Measurements from ENCODE around the gene AQP7. TPM values are rescaled to one million over a fixed set of nuclear protein-coding genes. Genes with fewer than 3 reads are reported as not detected.

AQP7 gene
- total RNA-seq, 1 donor from 2014 or later = not detected

Other genes starting within 250 kb of the AQP7 start
- gene B4GALT1, start 235.2 kb downstream of the AQP7 start, total RNA-seq = 15.5 and 19.2 TPM in 2 replicates
- gene SPINK4, start 162.4 kb downstream of the AQP7 start, total RNA-seq = not detected in 2 replicates
- gene BAG1, start 137.9 kb downstream of the AQP7 start, total RNA-seq = 44.9 and 45.1 TPM in 2 replicates
- 84.0 and 98.8 TPM in 2 replicates for gene CHMP5, start 137.5 kb downstream of the AQP7 start, total RNA-seq
- 12.2 and 13.0 TPM in 2 replicates for gene NFX1, start 112.1 kb downstream of the AQP7 start, total RNA-seq
- gene AQP3, start 45.0 kb upstream of the AQP7 start, total RNA-seq = 0.20 and 0.78 TPM in 2 replicates
- gene NOL6, start 71.4 kb upstream of the AQP7 start, total RNA-seq = 28.2 and 41.6 TPM in 2 replicates
- 3.9 and 4.7 TPM in 2 replicates for gene ANKRD18B, start 121.7 kb upstream of the AQP7 start, total RNA-seq